Mesenchymal stem cell (in vitro differentiated cells and primary cell): ENCODE data around the gene N4BP2L1.

ENCODE experiments used
- DNase-seq: peaks from one replicate; pipeline ENCODE4 v3.0.0-alpha.2; 2013
- H2AFZ ChIP-seq: one replicate; pipeline ENCODE4 v1.6.1; 2013; ENCODE audit warnings: low read depth, mild to moderate bottlenecking, control low read depth, inconsistent platforms, low read length, moderate library complexity
- H2AK5ac ChIP-seq: 2 replicates; pipeline ENCODE4 v1.6.1; 2013; ENCODE audit warnings: low read length, moderate library complexity, mild to moderate bottlenecking, inconsistent platforms; ENCODE audit not compliant: severe bottlenecking
- H2BK120ac ChIP-seq: one replicate; pipeline ENCODE4 v1.6.1; 2013; ENCODE audit warnings: low read depth, mild to moderate bottlenecking, inconsistent platforms, low read length, moderate library complexity
- H2BK12ac ChIP-seq, 2 experiments: one replicate each; pipeline ENCODE4 v1.6.1; 2013; ENCODE audit warnings: inconsistent platforms in 2 of 2, low read length in 2 of 2, mild to moderate bottlenecking in 2 of 2, moderate library complexity in 2 of 2, control low read depth in 1 of 2
- H2BK15ac ChIP-seq: one replicate; pipeline ENCODE4 v1.6.1; 2013; ENCODE audit warnings: mild to moderate bottlenecking, low read depth, inconsistent platforms; ENCODE audit not compliant: poor library complexity, severe bottlenecking
- H2BK5ac ChIP-seq: 2 replicates; pipeline ENCODE4 v1.6.1; 2013; ENCODE audit warnings: low read depth, mild to moderate bottlenecking, low read length, control low read depth, inconsistent platforms; ENCODE audit not compliant: poor library complexity, severe bottlenecking
- H3K14ac ChIP-seq, 2 experiments: one replicate each; pipeline ENCODE4 v1.6.1; 2013; ENCODE audit warnings: inconsistent platforms in 2 of 2, low read length in 2 of 2, control low read depth in 1 of 2, mild to moderate bottlenecking in 1 of 2, moderate library complexity in 1 of 2
- H3K18ac ChIP-seq, 2 experiments: one replicate each; pipeline ENCODE4 v1.6.1; 2013; ENCODE audit warnings: inconsistent platforms in 2 of 2, low read length in 2 of 2, control low read depth in 1 of 2, low read depth in 1 of 2, mild to moderate bottlenecking in 1 of 2
- H3K23ac ChIP-seq, 2 experiments: one replicate each; pipeline ENCODE4 v1.6.1; 2013; ENCODE audit warnings: inconsistent platforms in 2 of 2, low read length in 2 of 2, mild to moderate bottlenecking in 2 of 2, moderate library complexity in 2 of 2, control low read depth in 1 of 2
- H3K27ac ChIP-seq: 2 replicates; pipeline ENCODE4 v1.5.1; 2013; ENCODE audit warnings: mild to moderate bottlenecking, moderate library complexity, low read length, control low read depth, inconsistent platforms; ENCODE audit not compliant: poor library complexity, severe bottlenecking
- H3K27me3 ChIP-seq, 2 experiments: 2 replicates each; pipeline versions ENCODE4 v1.6.1 to v1.7.0; 2013; ENCODE audit warnings: low read length in 2 of 2, mild to moderate bottlenecking in 2 of 2, moderate library complexity in 2 of 2, control low read depth in 1 of 2, inconsistent platforms in 1 of 2; ENCODE audit not compliant: control insufficient read depth in 1 of 2, insufficient read depth in 1 of 2
- H3K36me3 ChIP-seq, 2 experiments: 2 replicates each; pipeline versions ENCODE4 v1.6.1 to v1.7.0; 2013; ENCODE audit warnings: low read length in 2 of 2, control low read depth in 1 of 2, inconsistent platforms in 1 of 2, low read depth in 1 of 2, mild to moderate bottlenecking in 1 of 2; ENCODE audit not compliant: insufficient read depth in 2 of 2, control insufficient read depth in 1 of 2
- H3K4ac ChIP-seq, 2 experiments: one replicate each; pipeline ENCODE4 v1.6.1; 2013; ENCODE audit warnings: inconsistent platforms in 2 of 2, low read length in 2 of 2, mild to moderate bottlenecking in 2 of 2, moderate library complexity in 2 of 2, control low read depth in 1 of 2, low read depth in 1 of 2
- H3K4me1 ChIP-seq: 2 replicates; pipeline ENCODE4 v1.6.1; 2013; ENCODE audit warnings: low read depth, low read length, control low read depth; ENCODE audit not compliant: control insufficient read depth, insufficient read depth
- H3K4me2 ChIP-seq: 2 replicates; pipeline ENCODE4 v1.6.1; 2013; ENCODE audit warnings: low read length, mild to moderate bottlenecking, inconsistent platforms; ENCODE audit not compliant: poor library complexity, severe bottlenecking
- H3K4me3 ChIP-seq, 2 experiments: 2 replicates each; pipeline versions ENCODE4 v1.5.1 to v1.7.0; 2013; ENCODE audit warnings: low read length in 2 of 2, mild to moderate bottlenecking in 2 of 2, control low read depth in 1 of 2, low read depth in 1 of 2; ENCODE audit not compliant: insufficient read depth in 1 of 2
- H3K79me1 ChIP-seq: replicated peaks from 2 replicates; pipeline ENCODE4 v1.6.1; 2013; ENCODE audit warnings: mild to moderate bottlenecking, control low read depth, low read length, inconsistent platforms; ENCODE audit not compliant: poor library complexity, severe bottlenecking
- H3K9ac ChIP-seq: 2 replicates; pipeline ENCODE4 v1.7.0; 2013; ENCODE audit warnings: mild to moderate bottlenecking, low read length, moderate library complexity
- H3K9me3 ChIP-seq: 2 replicates; pipeline ENCODE4 v1.7.0; 2013; ENCODE audit warnings: mild to moderate bottlenecking, low read length; ENCODE audit not compliant: control insufficient read depth
- H4K8ac ChIP-seq: one replicate; pipeline ENCODE4 v1.6.1; 2013; ENCODE audit warnings: inconsistent platforms, mild to moderate bottlenecking, low read length, moderate library complexity
- H4K91ac ChIP-seq: one replicate; pipeline ENCODE4 v1.6.1; 2013; ENCODE audit warnings: mild to moderate bottlenecking, low read length, inconsistent platforms
- WGBS: methylation state at CpG from one replicate; pipeline ENCODE4 v1.1.7; 2013; ENCODE audit warnings: mixed read lengths; 5-methylcytosine and 5-hydroxymethylcytosine counted together

The N4BP2L1 gene

DNA sequence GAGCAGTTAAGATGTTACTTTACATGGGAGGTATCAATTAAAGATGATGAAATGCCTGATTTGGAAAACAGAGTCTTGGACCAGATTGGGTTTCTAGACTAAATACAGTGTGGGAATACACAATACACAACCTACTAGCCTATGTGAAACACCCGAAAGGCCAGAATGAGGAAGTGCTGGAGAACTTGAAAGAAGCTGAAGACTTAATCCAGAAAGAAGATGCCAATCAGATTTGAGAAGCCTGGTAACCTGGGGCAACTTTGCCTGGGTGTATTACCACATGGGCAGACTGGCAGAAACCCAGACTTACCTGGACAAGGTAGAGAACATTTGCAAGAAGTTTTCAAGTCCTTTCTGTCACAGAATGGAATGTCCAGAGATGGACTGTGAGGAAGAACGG is 43.2 kb downstream of the N4BP2L1 start:
- Histone ChIP-seq H3K4me2 (no peak overlapping the region), H3K14ac (no peak overlapping the region), H3K4me1 (no peaks in the 10 kb centered on the region), H2BK120ac (no peak overlapping the region), H3K27me3 (no peaks in the 10 kb centered on the region), H4K8ac (no peak overlapping the region), H3K9ac (no peak overlapping the region), H2AFZ (no peak overlapping the region), H3K27ac (no peak overlapping the region), H3K4me3 (no peak overlapping the region), H2BK12ac (no peak overlapping the region), H2AK5ac (no peak overlapping the region), H3K79me1 (no peaks in the 10 kb centered on the region), H2BK15ac (no peak overlapping the region), H3K9me3 (no peaks in the 10 kb centered on the region), H3K36me3 (peaks cover 3 to 21% of the 10 kb centered on the region in 2 experiments), H3K4ac (no peak overlapping the region), H4K91ac (no peak overlapping the region), H3K18ac (no peak overlapping the region), H3K23ac (no peak overlapping the region), H2BK5ac (no peak overlapping the region)
- no peak for DNase-seq
- WGBS = 100% methylated on average over 2 of the region's 2 CpGs

DNA sequence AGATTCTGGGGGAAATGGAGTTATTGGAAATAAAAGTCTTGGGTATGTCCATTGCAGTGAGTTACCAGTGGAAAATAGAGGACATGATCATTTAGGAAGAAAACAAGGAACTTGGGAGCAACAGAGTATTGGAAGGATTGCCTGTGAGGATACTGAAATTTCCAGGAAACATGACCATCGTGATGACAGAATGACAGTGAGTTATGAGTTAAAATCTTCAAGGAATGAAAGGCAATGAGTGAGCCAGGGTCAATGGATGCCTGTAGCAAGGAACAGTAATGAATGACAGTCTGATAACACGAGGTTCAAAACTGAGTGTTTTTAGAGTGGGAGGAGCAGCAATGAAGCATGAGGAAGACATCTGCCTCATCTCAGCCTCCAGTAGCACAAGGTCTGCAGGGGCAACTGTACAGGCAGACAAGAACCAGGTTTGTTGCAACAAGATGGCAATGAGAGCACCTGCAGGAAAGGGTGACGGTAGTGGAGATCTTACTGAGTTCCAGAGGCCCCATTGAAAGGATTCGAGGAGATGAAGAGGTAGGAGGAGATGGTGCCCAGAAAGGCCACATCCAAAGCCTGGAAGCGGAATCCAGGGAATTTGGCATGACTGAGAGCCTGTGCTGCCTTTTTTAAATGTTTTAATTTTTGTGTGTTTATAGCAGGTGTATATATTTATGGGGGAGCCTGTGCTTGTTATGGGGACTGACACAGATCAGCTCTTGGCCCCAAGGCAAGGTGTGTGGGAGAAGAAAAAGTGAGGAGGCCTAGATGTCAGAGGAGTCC is 43.9 kb downstream of the N4BP2L1 start:
- no peaks in the 10 kb centered on the region for H3K79me1 ChIP-seq
- H4K91ac ChIP-seq = no peak overlapping the region
- H3K4me3 ChIP-seq = no peak overlapping the region
- no peak overlapping the region for H3K4ac ChIP-seq
- H2BK120ac ChIP-seq = no peak overlapping the region
- H3K23ac ChIP-seq = no peak overlapping the region
- WGBS = 92% methylated on average over 5 of the region's 5 CpGs
- no peaks in the 10 kb centered on the region for H3K4me1 ChIP-seq
- no peak overlapping the region for H4K8ac ChIP-seq
- H3K9ac ChIP-seq = no peak overlapping the region
- no peaks in the 10 kb centered on the region for H3K27me3 ChIP-seq
- H2BK5ac ChIP-seq = no peak overlapping the region
- DNase-seq = no peak
- no peaks in the 10 kb centered on the region for H3K9me3 ChIP-seq
- H3K27ac ChIP-seq = no peak overlapping the region
- no peak overlapping the region for H3K4me2 ChIP-seq
- no peak overlapping the region for H2BK15ac ChIP-seq
- H2BK12ac ChIP-seq = no peak overlapping the region
- H3K18ac ChIP-seq = no peak overlapping the region
- no peak overlapping the region for H2AK5ac ChIP-seq
- peaks cover 3 to 21% of the 10 kb centered on the region in 2 experiments for H3K36me3 ChIP-seq
- H2AFZ ChIP-seq = no peak overlapping the region
- no peak overlapping the region for H3K14ac ChIP-seq

DNA sequence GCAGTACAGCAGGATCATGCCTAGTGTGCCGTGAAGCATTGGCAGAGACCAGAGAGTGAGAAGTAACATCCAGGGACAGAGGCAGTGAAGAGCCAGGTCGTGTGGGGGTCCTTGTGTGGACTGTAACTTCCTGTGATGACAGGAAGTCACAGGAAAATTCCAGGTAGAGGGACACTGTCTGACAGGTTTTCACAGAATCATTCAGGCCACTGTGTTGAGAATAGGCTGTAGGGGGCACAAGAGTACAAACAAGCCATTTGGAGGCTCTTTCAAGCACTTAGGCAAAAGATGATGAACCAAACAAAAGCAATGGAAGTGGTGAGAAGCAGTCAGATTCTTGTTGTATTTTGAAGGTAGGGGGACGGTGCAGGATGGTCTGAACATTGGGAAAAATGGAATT is 46.4 kb downstream of the N4BP2L1 start:
- no peak overlapping the region for H2AK5ac ChIP-seq
- 72% methylated on average over 3 of the region's 3 CpGs for WGBS
- no peaks in the 10 kb centered on the region for H3K27me3 ChIP-seq
- peaks cover 3 to 23% of the 10 kb centered on the region in 2 experiments for H3K36me3 ChIP-seq
- H2AFZ ChIP-seq = peak overlapping the region; percentile 8
- H2BK5ac ChIP-seq = no peak overlapping the region
- H2BK120ac ChIP-seq = no peak overlapping the region
- H3K23ac ChIP-seq = no peak overlapping the region
- H3K4me3 ChIP-seq = no peak overlapping the region
- H2BK12ac ChIP-seq = no peak overlapping the region
- H3K79me1 ChIP-seq = no peaks in the 10 kb centered on the region
- no peak overlapping the region for H3K14ac ChIP-seq
- H3K9me3 ChIP-seq = no peaks in the 10 kb centered on the region
- H3K4me2 ChIP-seq = no peak overlapping the region
- H2BK15ac ChIP-seq = no peak overlapping the region
- H3K18ac ChIP-seq = no peak overlapping the region
- H4K91ac ChIP-seq = no peak overlapping the region
- H3K27ac ChIP-seq = no peak overlapping the region
- peak; percentile 47 for DNase-seq
- H3K4me1 ChIP-seq = no peaks in the 10 kb centered on the region
- no peak overlapping the region for H3K4ac ChIP-seq
- no peak overlapping the region for H3K9ac ChIP-seq
- H4K8ac ChIP-seq = no peak overlapping the region

DNA sequence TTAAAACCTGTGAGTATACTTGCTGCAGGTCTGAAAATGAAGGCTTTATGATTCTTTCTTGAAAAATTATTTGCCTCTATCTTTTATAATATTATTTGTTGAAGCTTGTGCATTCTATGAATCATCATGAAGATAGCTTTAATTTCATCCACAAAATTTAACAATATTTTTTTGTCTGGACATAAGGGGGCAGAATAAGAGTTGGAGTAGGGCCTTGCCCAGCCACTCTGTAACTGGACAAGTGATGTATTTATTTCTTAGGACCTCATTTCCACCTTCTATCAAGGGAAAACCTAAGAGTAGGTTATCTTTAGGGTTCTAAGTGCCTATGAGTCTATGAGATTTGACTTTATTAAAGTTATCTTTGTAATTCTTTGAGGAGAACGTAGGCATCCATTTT is 49.9 kb downstream of the N4BP2L1 start:
- Histone ChIP-seq H3K9ac (no peak overlapping the region), H3K14ac (no peak overlapping the region), H3K23ac (no peak overlapping the region), H3K4me1 (no peaks in the 10 kb centered on the region), H3K4me2 (no peak overlapping the region), H3K9me3 (no peaks in the 10 kb centered on the region), H2AK5ac (no peak overlapping the region), H3K27me3 (no peaks in the 10 kb centered on the region), H2BK120ac (no peak overlapping the region), H2AFZ (no peak overlapping the region), H3K36me3 (peaks cover 4 to 14% of the 10 kb centered on the region in 2 experiments), H3K27ac (no peak overlapping the region), H3K4me3 (no peak overlapping the region), H2BK12ac (no peak overlapping the region), H2BK5ac (no peak overlapping the region), H2BK15ac (no peak overlapping the region), H3K18ac (no peak overlapping the region), H4K91ac (no peak overlapping the region), H4K8ac (no peak overlapping the region), H3K4ac (no peak overlapping the region), H3K79me1 (no peaks in the 10 kb centered on the region)
- no peak for DNase-seq
- 100% methylated on average over 1 of the region's 1 CpG for WGBS
